Putamen (tissue), 1 donor: ENCODE measurements around the gene GSTA2.
"Not testable (repeated sequence)": the region's sequence is repeated elsewhere in the genome, so short reads cannot be mapped to it uniquely, and the experiment has no call there.

Source experiments
- DNase-seq: peaks from one replicate; pipeline ENCODE4 v3.0.0-alpha.2; 2016; ENCODE audit warnings: low spot score

Gene GSTA2

GRCh38 chr6:52760105-52760765 is 3.0 kb downstream of the GSTA2 start:
- DNase-seq, result no peak

DNA sequence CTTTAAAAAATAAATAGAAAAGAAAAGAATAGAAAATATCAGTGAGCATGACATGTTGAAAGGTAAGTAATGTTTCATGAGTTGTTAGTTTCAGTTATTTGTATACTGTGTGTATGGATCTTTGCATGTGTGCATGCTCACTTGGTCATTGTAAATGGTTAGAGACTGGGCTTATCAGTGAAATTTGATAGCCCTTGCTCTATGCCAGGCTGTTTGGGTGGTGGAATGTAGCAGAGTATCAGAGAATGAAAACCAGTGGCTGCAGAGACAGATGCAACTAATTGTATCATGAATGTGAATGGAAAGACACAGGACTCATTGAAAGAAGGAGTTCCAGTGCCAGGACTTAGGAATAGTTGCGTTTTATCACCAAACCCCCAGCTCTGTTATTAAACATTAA is 4.2 kb downstream of the GSTA2 start:
- DNase-seq, result no peak

DNA sequence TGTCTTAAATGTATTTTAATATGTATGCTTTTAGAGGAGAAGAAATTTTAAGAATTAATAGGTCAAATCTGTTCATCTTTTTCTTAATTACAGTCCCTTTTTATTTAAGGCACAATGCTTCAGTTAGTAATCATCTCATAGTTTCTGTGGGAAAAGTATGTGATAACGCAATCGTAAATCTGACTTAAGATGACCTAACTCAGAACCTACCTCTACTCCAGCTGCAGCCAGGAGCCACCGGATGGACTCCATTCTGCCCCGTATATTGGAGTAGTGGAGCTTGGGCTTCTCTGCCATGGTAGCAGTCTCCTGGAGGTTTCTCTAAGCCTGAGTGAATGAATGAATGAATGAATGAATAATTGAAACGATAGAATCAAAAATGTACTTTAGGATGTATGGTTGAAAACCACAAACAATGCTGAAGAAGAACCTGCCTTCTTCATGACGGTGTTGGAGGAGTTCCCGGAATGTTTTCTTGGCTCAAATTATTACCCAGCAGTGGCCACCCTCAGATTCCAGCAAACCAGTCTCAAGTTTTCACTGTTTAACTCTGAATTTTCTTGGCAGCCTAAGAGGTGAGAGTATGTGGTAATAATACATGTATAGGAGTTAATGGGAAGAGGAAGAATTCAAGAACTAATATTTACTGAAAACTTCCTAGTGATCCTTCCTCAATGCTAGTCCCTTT is 5.5 kb downstream of the GSTA2 start:
- not testable (repeated sequence) for DNase-seq

GRCh38 chr6:52754443-52754842 is 8.8 kb downstream of the GSTA2 start:
- DNase-seq, result no peak

DNA sequence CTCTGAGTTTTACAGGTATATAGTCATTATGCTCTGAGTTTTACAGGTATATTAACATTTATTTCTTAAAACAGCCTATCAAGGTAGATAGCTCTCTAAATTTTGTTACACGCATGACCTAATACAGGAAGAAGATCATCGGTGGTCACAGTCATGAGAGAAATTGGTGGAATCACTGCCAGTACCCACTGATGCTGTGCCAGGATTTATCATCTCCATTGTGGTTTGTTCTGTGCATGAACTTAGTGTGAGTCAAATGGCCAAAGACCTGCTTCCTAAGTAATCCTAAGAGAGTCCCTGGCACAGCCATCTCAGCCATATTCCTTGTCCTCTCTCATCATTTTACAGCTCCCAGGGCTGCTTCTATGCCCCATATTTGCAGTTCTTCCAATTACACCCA is 10.1 kb downstream of the GSTA2 start:
- not testable (repeated sequence) for DNase-seq

DNA sequence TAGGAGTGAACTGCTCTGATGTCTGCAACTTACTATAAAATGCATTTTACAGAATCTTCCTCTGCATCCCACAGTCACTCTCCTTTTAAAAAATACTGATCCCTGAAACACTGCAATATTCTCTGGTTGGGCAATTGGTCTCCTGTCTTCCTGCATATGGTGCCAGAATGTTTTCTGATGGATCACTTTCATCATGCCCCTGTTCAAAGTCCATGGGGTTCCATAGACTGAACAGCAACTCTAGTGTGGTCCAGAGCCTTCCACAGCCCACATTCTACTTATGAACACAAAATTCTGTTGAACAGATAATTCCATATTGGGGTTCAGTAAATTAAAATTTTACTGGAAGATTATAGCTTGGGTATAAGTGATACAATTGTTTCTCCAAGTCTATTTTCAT is 11.0 kb downstream of the GSTA2 start:
- DNase-seq, result no peak

DNA sequence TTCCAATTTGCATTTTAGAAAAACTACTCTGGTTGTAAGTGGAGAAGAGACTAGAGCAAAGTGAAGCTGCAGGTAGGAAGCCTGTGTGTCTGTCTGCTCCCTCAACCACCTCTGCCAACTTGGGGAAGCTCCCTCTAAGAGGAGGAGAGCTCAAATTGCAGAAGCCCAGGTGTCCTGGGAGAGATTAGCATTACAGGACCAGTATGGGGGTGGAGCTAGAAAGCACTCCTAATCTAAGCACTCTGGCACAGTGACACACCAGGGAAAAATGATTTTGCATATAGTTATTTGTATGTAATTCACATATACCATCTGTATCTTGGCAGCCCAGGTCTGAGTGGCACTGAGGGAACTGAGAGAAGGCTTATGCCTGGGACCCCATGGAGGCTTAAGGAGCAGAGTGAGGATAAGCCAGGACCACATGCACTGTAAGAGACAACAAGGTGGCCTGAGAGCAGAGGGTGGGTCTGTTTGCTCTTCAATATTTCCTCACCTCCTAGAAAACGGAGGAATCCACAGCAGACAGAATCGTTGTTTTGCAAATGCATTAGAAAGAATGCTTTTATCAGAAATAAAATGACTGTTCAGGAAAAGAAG is 13.6 kb downstream of the GSTA2 start:
- DNase-seq, result no peak

DNA sequence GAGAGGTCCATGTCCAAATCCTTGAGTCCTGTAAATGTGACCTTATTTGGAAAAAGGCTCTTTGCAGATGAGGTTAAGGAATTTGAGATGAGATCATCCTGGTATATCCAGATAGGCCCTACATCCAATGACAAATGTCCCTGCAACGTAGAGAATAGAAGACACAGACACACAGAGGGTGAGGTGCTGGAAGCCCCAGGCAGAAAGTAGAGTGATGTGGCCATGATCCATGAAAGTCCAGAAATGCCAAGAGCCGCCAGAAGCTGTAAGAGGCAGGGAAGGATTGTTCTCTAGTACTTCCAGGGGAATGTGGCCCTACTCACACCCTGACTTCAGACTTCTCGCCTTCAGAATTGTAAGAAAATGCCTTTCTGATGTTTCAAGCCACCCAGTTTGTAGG is 16.0 kb downstream of the GSTA2 start:
- DNase-seq, result not testable (repeated sequence)

DNA sequence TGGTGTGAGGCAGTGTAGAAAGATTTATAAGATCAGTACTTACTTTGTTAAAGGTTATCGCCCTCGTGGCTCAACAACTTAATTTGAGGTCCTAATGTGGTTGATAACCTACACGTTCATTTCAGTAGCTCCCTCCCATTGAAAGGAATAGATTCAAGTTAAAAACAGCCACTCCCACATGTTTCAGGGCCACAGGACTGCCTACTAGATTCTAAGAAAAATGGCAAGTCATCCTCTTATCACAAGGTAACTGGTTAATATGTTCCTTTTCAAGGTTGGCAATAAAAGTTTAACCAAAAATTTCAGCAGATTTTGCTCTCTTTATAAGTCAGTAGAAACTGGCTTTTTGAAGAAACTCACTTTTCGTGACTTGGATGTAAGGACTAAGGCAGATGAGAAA is 17.1 kb downstream of the GSTA2 start:
- DNase-seq, result no peak

DNA sequence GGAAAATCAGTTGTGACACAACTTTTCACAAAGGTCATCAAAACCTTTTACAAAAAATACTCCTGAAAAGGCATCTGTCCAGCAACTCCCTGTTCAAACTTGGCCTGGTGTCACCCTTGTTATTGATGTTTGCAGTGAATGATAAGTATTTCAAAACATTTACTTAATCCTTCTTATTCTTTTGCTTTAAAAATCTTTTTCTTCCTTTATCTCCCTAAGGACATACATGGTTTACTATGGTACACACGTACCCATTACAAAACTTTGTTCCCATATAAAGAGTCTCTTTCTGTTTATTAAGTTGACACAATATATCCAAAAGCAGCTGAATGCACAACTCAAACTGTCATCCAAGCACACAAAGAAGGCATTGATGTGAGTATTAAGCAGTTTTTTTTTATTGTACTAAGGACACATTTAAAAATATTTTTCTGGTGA is 17.5 kb downstream of the GSTA2 start:
- no peak for DNase-seq

DNA sequence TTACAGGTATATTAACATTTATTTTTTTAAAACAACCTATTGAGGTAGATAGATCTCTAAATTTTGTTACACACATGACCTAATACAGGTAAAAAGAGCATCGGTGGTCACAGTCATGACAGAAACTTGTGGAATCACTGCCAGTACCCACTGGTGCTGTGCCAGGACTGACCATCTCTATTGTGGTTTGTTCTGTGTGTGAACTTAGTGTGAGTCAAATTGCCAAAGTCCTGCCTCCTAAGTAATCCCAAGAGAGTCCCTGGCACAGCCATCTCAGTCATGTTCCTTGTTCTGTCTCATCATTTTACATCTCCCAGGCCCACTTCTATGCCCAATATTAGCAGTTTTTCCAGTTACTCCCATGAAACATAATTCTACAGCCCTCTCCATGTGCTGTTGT is 21.4 kb downstream of the GSTA2 start:
- no peak for DNase-seq

DNA sequence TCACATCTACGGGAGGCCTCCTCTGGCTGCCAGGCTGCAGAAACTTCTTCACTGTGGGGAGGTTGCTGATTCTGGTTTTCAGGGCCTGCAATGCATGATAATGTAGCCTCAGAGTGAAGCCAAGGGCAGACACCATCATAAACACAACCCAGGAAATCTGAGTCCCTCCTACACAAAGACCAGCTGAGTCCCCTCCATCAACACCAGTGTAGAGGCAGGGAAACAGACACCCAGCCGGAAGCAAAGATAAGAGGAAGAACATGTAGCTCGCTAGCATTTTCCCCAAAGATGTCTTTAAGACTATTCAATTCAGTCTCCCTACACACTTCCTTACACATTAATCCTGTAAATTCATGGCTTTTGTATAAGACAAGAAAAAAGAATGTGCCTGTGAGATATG is 23.6 kb downstream of the GSTA2 start:
- DNase-seq, result no peak

GRCh38 chr6:52739134-52739533 is 24.1 kb downstream of the GSTA2 start:
- DNase-seq, result no peak

DNA sequence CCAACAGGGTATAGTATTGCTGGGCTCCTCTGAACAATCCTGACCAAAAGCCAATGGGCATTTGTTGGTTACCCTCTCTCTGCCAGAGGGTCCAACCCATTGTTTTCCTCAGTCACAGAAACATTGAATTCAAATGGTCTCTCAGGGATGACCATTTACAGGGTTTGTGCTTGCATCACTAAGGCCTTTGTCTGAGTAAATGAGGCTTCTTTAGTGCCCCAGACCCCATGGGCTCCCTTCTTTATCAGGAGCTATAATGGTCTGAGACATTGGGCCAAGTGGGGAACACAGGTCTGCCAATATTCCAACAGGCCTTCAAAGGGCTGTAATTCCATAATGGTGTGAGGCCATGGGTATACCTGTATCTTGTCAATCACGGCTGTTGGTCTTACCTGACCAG is 27.1 kb downstream of the GSTA2 start:
- DNase-seq, result no peak

DNA sequence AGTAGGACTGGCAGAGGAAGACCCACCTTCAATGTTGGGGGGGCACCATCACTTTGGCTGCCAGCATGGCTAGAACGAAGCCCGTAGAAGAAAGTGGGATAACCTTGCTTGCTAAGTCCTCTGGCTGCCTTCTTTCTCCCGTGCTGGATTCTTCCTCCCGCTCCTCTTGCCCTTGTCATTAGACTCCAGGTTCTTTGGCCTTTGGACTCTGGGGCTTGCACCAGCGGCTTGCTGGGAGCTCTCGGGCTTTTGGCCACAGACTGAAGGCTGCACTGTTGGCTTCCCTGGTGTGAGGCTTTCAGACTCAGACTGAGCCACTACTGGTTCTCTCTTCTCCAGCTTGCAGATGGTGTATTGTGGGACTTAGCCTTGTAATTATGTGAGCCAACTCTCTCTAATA is 28.2 kb downstream of the GSTA2 start:
- no peak for DNase-seq

DNA sequence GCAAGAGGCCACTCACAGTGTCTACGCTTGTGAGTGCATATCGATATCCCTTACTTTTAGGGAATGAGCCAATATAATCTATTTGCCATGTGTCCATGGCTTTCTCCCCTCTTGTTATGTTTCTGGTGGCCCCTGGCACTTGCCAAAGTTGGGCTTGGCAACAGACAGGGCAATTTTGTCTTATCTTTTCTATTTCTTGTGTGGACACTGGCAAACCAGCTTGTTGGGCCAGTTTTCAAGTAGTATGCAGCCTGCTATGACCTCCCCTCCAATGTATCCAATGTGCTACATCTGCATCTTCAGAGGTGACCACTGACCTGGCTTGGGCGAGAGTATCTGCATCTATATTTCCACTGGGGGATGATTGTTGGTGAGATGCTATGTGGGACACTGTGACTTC is 29.2 kb downstream of the GSTA2 start:
- no peak for DNase-seq

- DNase-seq, result no peak
Observed at GRCh38 chr6:52733172-52733571, 30.1 kb downstream of the GSTA2 start.

GRCh38 chr6:52731719-52732118 is 31.6 kb downstream of the GSTA2 start:
- no peak for DNase-seq

- DNase-seq, result no peak
Observed at GRCh38 chr6:52729576-52729975, 33.7 kb downstream of the GSTA2 start.

DNA sequence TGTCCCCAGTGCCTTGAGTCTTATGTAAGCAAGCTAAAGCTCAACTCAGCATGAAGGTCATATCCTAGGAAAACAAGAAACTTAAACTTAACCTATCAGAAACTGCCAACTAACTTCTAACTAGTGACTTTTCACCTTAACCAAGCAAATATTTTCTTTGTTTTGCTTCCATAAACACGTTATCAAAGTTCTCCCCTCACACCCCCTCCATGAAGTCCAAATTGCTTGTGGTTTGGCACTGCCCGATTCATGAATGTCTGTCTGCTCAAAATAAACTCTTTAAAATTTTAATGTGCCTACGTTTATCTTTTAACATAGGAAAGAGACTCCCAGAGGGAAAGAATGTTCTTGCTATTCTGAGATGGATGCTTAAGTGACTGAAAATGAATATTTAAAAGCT is 34.9 kb downstream of the GSTA2 start:
- no peak for DNase-seq

- no peak for DNase-seq
Observed at GRCh38 chr6:52727908-52728307, 35.4 kb downstream of the GSTA2 start.

GRCh38 chr6:52726741-52727535 is 36.3 kb downstream of the GSTA2 start:
- no peak for DNase-seq

- DNase-seq, result no peak
Observed at GRCh38 chr6:52726193-52726542, 37.1 kb downstream of the GSTA2 start.
